Measurements from ENCODE around the gene EHBP1L1. TPM values are rescaled to one million over a fixed set of nuclear protein-coding genes. Genes with fewer than 3 reads are reported as not detected.
A peak's percentile ranks its signal among the peaks of the same experiment; 100 is the strongest.

EHBP1L1 gene
- polyA plus RNA-seq, 3 donors, result 29.6 to 507 (median 42.6) TPM

GRCh38 chr11:65590240-65590738 is 14.4 kb downstream of the EHBP1L1 start:
- peaks cover 63% of the 10 kb centered on the region for H3K4me1 Mint-ChIP-seq
- peaks cover 45% of the 10 kb centered on the region for H3K79me2 ChIP-seq (ENCODE audit: insufficient read depth, low read length)
- no peak overlapping the region for H3K4me2 ChIP-seq (replicated peaks; ENCODE audit: extremely low read depth, low read length, poor library complexity, severe bottlenecking)
- DNase-seq, result no peak
- H2AFZ ChIP-seq (ENCODE audit: insufficient read depth, low read depth, low read length, poor library complexity, severe bottlenecking), result no peak overlapping the region
- H3K27ac Mint-ChIP-seq, result peak overlapping the region in 2 of 7 donors; percentile 25 to 61
- H3K36me3 Mint-ChIP-seq, result peaks cover 38 to 70% of the 10 kb centered on the region in 2 donors
- no peaks in the 10 kb centered on the region for H3K27me3 Mint-ChIP-seq (ENCODE audit: low read depth in 3 of 3)
- H3K9me3 ChIP-seq (replicated peaks in 1 of 2; ENCODE audit: control insufficient read depth in 1 of 2, insufficient read depth in 1 of 2, low read length in 2 of 2), result no peaks in the 10 kb centered on the region
- no peak for TF ChIP-seq CTCF (IDR thresholded peaks at IDR 0.05)
- peaks cover 98% of the 10 kb centered on the region for H4K20me1 ChIP-seq (ENCODE audit: insufficient read depth, low read length)
- H3K4me3 Mint-ChIP-seq, result no peak overlapping the region
- H3K9me3 Mint-ChIP-seq, result no peaks in the 10 kb centered on the region
- peak overlapping the region in 1 of 2 donors; percentile 41 for H3K27ac ChIP-seq (ENCODE audit: low read depth in 1 of 2, low read length in 2 of 2)
- peaks cover 56 to 69% of the 10 kb centered on the region in 2 donors for H3K4me1 ChIP-seq (ENCODE audit: control insufficient read depth in 1 of 2, insufficient read depth in 2 of 2, low read length in 2 of 2)
- intact Hi-C loops (cut with micrococcal nuclease), result no loop called here
- WGBS (ENCODE audit: insufficient coverage), result 91% methylated on average over 6 of the region's 8 CpGs
- peaks cover 57 to 62% of the 10 kb centered on the region in 2 donors for H3K36me3 ChIP-seq (replicated peaks in 1 of 2; ENCODE audit: control insufficient read depth in 1 of 2, insufficient read depth in 2 of 2, low read length in 2 of 2)
- no peak overlapping the region for H3K9ac ChIP-seq (ENCODE audit: insufficient read depth, low read length, poor library complexity, severe bottlenecking)
- H3K27me3 ChIP-seq (ENCODE audit: control insufficient read depth in 2 of 2, insufficient read depth in 2 of 2, low read length in 2 of 2), result no peaks in the 10 kb centered on the region
- no peak overlapping the region for H3K4me3 ChIP-seq (replicated peaks in 1 of 3; ENCODE audit: low read depth in 2 of 3, low read length in 3 of 3)

- Mint-ChIP-seq H3K27ac (no peak overlapping the region), H3K27me3 (ENCODE audit: low read depth in 3 of 3) (no peaks in the 10 kb centered on the region), H3K4me3 (no peak overlapping the region), H3K9me3 (no peaks in the 10 kb centered on the region), H3K36me3 (peaks cover 28 to 66% of the 10 kb centered on the region in 2 donors), H3K4me1 (peaks cover 52% of the 10 kb centered on the region)
- peaks cover 42 to 60% of the 10 kb centered on the region in 2 donors for H3K4me1 ChIP-seq (ENCODE audit: control insufficient read depth in 1 of 2, insufficient read depth in 2 of 2, low read length in 2 of 2)
- 92% methylated on average over 106 of the region's 106 CpGs for WGBS (ENCODE audit: insufficient coverage)
- no peak overlapping the region for H3K9ac ChIP-seq (ENCODE audit: insufficient read depth, low read length, poor library complexity, severe bottlenecking)
- no peak overlapping the region for H3K4me3 ChIP-seq (replicated peaks in 1 of 3; ENCODE audit: low read depth in 2 of 3, low read length in 3 of 3)
- H3K36me3 ChIP-seq (replicated peaks in 1 of 2; ENCODE audit: control insufficient read depth in 1 of 2, insufficient read depth in 2 of 2, low read length in 2 of 2), result peaks cover 46 to 49% of the 10 kb centered on the region in 2 donors
- no peak overlapping the region for H3K27ac ChIP-seq (ENCODE audit: low read depth in 1 of 2, low read length in 2 of 2)
- TF ChIP-seq CTCF (IDR thresholded peaks at IDR 0.05), result no peak
- DNase-seq, result no peak
- H2AFZ ChIP-seq (ENCODE audit: insufficient read depth, low read depth, low read length, poor library complexity, severe bottlenecking), result no peak overlapping the region
- H4K20me1 ChIP-seq (ENCODE audit: insufficient read depth, low read length), result peaks cover 97% of the 10 kb centered on the region
- H3K79me2 ChIP-seq (ENCODE audit: insufficient read depth, low read length), result peaks cover 27% of the 10 kb centered on the region
- no peak overlapping the region for H3K4me2 ChIP-seq (replicated peaks; ENCODE audit: extremely low read depth, low read length, poor library complexity, severe bottlenecking)
- intact Hi-C loops (cut with micrococcal nuclease), result no loop called here
- no peaks in the 10 kb centered on the region for H3K9me3 ChIP-seq (replicated peaks in 1 of 2; ENCODE audit: control insufficient read depth in 1 of 2, insufficient read depth in 1 of 2, low read length in 2 of 2)
- H3K27me3 ChIP-seq (ENCODE audit: control insufficient read depth in 2 of 2, insufficient read depth in 2 of 2, low read length in 2 of 2), result no peaks in the 10 kb centered on the region
Measured at GRCh38 chr11:65591939-65592857, 16.3 kb downstream of the EHBP1L1 start.
